ENCODE results near the gene TAF13.

DNA sequence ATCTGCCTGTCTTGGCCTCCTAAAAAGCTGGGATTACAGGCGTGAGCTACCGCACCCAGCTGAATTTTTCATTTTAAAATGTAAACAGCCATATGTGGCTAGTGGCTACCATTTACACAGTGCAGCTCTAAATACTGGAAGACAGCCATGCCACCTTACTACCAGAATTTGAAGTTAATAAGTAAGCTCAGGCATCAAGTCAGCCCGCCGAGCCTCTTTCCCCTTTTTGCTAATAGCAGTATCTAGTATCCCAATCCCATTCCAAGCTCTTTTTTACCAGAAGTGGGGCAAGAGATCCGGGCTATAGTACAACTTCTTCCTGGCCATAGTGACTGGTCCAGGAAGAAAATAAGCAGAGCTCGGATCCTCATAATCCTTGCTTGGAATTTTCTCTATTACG lies 15.1 kb downstream of the TAF13 start:
- TF ChIP-seq, protein P1, sequence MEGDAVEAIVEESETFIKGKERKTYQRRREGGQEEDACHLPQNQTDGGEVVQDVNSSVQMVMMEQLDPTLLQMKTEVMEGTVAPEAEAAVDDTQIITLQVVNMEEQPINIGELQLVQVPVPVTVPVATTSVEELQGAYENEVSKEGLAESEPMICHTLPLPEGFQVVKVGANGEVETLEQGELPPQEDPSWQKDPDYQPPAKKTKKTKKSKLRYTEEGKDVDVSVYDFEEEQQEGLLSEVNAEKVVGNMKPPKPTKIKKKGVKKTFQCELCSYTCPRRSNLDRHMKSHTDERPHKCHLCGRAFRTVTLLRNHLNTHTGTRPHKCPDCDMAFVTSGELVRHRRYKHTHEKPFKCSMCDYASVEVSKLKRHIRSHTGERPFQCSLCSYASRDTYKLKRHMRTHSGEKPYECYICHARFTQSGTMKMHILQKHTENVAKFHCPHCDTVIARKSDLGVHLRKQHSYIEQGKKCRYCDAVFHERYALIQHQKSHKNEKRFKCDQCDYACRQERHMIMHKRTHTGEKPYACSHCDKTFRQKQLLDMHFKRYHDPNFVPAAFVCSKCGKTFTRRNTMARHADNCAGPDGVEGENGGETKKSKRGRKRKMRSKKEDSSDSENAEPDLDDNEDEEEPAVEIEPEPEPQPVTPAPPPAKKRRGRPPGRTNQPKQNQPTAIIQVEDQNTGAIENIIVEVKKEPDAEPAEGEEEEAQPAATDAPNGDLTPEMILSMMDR (IDR thresholded peaks at IDR 0.05; ENCODE audit: low read depth, low read length): no peak
- TF ChIP-seq EZH2phosphoT487 (IDR thresholded peaks at IDR 0.05; ENCODE audit: low read depth): no peak

All from OCI-LY3 (cell line).